Keratinocyte (primary cell): ENCODE measurements around the gene TENT4A. TPM values are rescaled to one million over a fixed set of nuclear protein-coding genes. Genes with fewer than 3 reads are reported as not detected.
"Not testable (repeated sequence)": the region's sequence is repeated elsewhere in the genome, so short reads cannot be mapped to it uniquely, and the experiment has no call there.

Experiments
- DNase-seq: peaks from one replicate; pipeline ENCODE4 v3.0.0-alpha.2; 2011; ENCODE audit warnings: low read depth, missing footprints, low spot score
- FAIRE-seq: peaks from 2 replicates; lab custom pipeline; 2011; peaks lifted over from hg19 to GRCh38; lab: Jason Lieb, UNC
- H2AFZ ChIP-seq: 2 replicates; pipeline ENCODE4 v1.6.0; 2012; ENCODE audit warnings: low read length, control low read depth, inconsistent platforms; ENCODE audit not compliant: control insufficient read depth
- H3K27ac ChIP-seq: 2 replicates; pipeline ENCODE4 v1.5.1; 2011; ENCODE audit warnings: low read length; ENCODE audit not compliant: control insufficient read depth, insufficient read depth
- H3K27me3 ChIP-seq: 3 replicates; pipeline ENCODE4 v1.6.0; 2011; ENCODE audit warnings: low read length; ENCODE audit not compliant: control insufficient read depth, insufficient read depth; ENCODE audit errors: extremely low read depth
- H3K36me3 ChIP-seq, 2 experiments: 2 replicates in 1 of 2; 3 replicates in 1 of 2; pipeline ENCODE4 v1.5.1; 2011; ENCODE audit warnings: low read length in 2 of 2, mild to moderate bottlenecking in 1 of 2; ENCODE audit not compliant: control insufficient read depth in 2 of 2, insufficient read depth in 2 of 2; ENCODE audit errors: extremely low read depth in 1 of 2
- H3K4me1 ChIP-seq: 3 replicates; pipeline ENCODE4 v1.5.1; 2011; ENCODE audit warnings: low read length; ENCODE audit not compliant: control insufficient read depth, insufficient read depth; ENCODE audit errors: extremely low read depth
- H3K4me2 ChIP-seq: 3 replicates; pipeline ENCODE4 v1.6.0; 2011; ENCODE audit warnings: low read depth, low read length; ENCODE audit not compliant: control insufficient read depth, insufficient read depth; ENCODE audit errors: extremely low read depth
- H3K4me3 ChIP-seq, 3 experiments: fragments of 200-600 bp in 1 of 3; sonication (generic) in 1 of 3; 2 replicates in 2 of 3; 3 replicates in 1 of 3; pipeline ENCODE4 v1.5.1; 2011 to 2016; ENCODE audit warnings: low read length in 3 of 3, mild to moderate bottlenecking in 3 of 3, control low read depth in 2 of 3, inconsistent platforms in 1 of 3, low read depth in 1 of 3, mixed read lengths in 1 of 3, mixed run types in 1 of 3, moderate library complexity in 1 of 3; ENCODE audit not compliant: control insufficient read depth in 2 of 3, insufficient read depth in 2 of 3; ENCODE audit errors: extremely low read depth in 1 of 3
- H3K79me2 ChIP-seq: 2 replicates; pipeline ENCODE4 v1.6.0; 2012; ENCODE audit warnings: low read length; ENCODE audit not compliant: control insufficient read depth, insufficient read depth
- H3K9ac ChIP-seq: 3 replicates; pipeline ENCODE4 v1.6.0; 2011; ENCODE audit warnings: low read length; ENCODE audit not compliant: control insufficient read depth, insufficient read depth; ENCODE audit errors: extremely low read depth
- H3K9me1 ChIP-seq: 3 replicates; pipeline ENCODE4 v1.6.0; 2011; ENCODE audit warnings: low read length; ENCODE audit not compliant: control insufficient read depth, insufficient read depth; ENCODE audit errors: extremely low read depth
- H3K9me3 ChIP-seq: 2 replicates; pipeline ENCODE4 v1.5.1; 2012; ENCODE audit warnings: low read depth, low read length; ENCODE audit not compliant: control insufficient read depth
- H4K20me1 ChIP-seq: 3 replicates; pipeline ENCODE4 v1.6.0; 2011; ENCODE audit warnings: low read length; ENCODE audit not compliant: control insufficient read depth, insufficient read depth; ENCODE audit errors: extremely low read depth
- EZH2 ChIP-seq: IDR thresholded peaks from one replicate; pipeline ENCODE4 v1.6.1; 2012; ENCODE audit warnings: inconsistent platforms, mild to moderate bottlenecking, low read length, moderate library complexity
- dilution Hi-C: fragments of 300-500 bp; cut with MboI; formaldehyde crosslinking; loops from one replicate; pipeline ENCODE4 v1.7.0; 2020; ENCODE audit warnings: low sequenced_read_pairs; ENCODE audit not compliant: extremely low pct_ligation_motif_present
- polyA plus RNA-seq, 5 experiments: library from polyadenylated mRNA; depleted of rRNA in 3 of 5; stranded (reverse) in 3 of 5; stranded (forward) in 1 of 5; unstranded in 1 of 5; fragments of >200 nt; gene quantifications; 1 replicate in 1 of 5; 2 replicates in 3 of 5; 3 replicates in 1 of 5; pipeline versions ENCODE4 v1.2.1 to v1.2.3, GENCODE V29; 2011 to 2012; ENCODE audit warnings: missing spikeins in 2 of 5, low read depth in 1 of 5, low replicate concordance in 1 of 5
- TF ChIP-seq, protein P1 (sequence below), 3 experiments: IDR thresholded peaks in 1 of 3; conservative IDR thresholded peaks in 1 of 3; optimal IDR thresholded peaks in 1 of 3; 2 replicates in 2 of 3; 3 replicates in 1 of 3; pipeline versions ENCODE3 to v1.5.1; 2011; ENCODE audit warnings: low read length in 3 of 3, mild to moderate bottlenecking in 3 of 3, moderate library complexity in 2 of 3, control low read depth in 1 of 3, inconsistent platforms in 1 of 3; ENCODE audit not compliant: insufficient read depth in 2 of 3; ENCODE audit errors: extremely low read depth in 1 of 3

TENT4A gene
- polyA plus RNA-seq, 1 donor (not counting 4 experiments of a cell fraction or from before 2014, with no cell fraction given) = 5.9 TPM

DNA sequence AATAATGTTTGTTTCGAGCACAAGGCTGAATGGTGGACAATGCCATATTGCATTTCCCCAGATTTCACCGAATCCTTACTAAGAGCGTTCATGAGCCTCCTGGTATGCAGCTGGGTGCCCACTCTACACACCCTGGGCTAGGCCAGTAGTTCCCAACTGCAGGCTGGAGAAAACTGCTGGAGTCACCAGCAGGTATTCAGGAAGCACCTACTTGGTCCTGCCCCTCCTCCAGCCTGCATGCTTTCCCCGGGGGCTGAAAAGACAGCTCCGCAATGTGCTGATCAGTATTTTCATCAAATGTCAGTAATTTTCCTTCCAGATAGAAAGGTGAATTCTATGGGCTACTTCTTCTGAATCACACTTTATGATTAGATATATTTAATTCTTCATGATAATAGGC, 45.6 kb upstream of the TENT4A start:
- dilution Hi-C loops = no loop called here
- no peaks in the 10 kb centered on the region for H3K27me3 ChIP-seq
- no peak for TF ChIP-seq EZH2
- TF ChIP-seq, protein P1, sequence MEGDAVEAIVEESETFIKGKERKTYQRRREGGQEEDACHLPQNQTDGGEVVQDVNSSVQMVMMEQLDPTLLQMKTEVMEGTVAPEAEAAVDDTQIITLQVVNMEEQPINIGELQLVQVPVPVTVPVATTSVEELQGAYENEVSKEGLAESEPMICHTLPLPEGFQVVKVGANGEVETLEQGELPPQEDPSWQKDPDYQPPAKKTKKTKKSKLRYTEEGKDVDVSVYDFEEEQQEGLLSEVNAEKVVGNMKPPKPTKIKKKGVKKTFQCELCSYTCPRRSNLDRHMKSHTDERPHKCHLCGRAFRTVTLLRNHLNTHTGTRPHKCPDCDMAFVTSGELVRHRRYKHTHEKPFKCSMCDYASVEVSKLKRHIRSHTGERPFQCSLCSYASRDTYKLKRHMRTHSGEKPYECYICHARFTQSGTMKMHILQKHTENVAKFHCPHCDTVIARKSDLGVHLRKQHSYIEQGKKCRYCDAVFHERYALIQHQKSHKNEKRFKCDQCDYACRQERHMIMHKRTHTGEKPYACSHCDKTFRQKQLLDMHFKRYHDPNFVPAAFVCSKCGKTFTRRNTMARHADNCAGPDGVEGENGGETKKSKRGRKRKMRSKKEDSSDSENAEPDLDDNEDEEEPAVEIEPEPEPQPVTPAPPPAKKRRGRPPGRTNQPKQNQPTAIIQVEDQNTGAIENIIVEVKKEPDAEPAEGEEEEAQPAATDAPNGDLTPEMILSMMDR (optimal IDR thresholded peaks at IDR 0.05 in 1 of 3, IDR thresholded peaks at IDR 0.05 in 1 of 3, conservative IDR thresholded peaks at IDR 0.05 in 1 of 3; ENCODE audit: extremely low read depth in 1 of 3, insufficient read depth in 2 of 3, low read length in 3 of 3) = no peak
- FAIRE-seq = no peak
- no peaks in the 10 kb centered on the region for H3K79me2 ChIP-seq
- no peaks in the 10 kb centered on the region for H3K9me3 ChIP-seq
- no peaks in the 10 kb centered on the region for H4K20me1 ChIP-seq
- no peak overlapping the region for H3K9ac ChIP-seq
- peaks cover 7 to 18% of the 10 kb centered on the region in 2 experiments for H3K36me3 ChIP-seq
- no peak overlapping the region for H2AFZ ChIP-seq
- H3K9me1 ChIP-seq = no peaks in the 10 kb centered on the region
- DNase-seq = no peak
- H3K4me1 ChIP-seq = no peaks in the 10 kb centered on the region
- no peak overlapping the region for H3K27ac ChIP-seq
- no peak overlapping the region for H3K4me3 ChIP-seq
- H3K4me2 ChIP-seq = no peak overlapping the region

DNA sequence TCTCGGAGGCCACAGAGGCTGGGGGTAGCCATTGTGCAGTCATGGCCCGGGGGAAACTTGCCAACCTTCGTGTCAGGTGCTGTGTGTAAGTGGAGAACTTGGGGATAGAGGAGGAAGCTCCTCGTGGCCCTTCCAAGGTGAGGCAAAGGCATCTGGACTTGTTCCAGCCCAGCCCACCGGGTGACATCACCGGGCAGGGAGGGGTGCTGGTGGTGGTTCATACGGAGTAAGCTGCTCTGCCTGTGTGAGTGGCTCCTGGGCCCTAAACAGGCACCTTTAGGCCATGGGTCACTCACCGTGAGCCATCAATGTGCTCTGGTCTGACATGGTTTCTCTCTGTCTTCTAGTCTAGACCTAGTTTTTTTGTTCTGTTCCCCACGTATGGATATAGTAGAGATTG, 44.5 kb upstream of the TENT4A start:
- DNase-seq, H3K27ac ChIP-seq, H3K4me2 ChIP-seq, H3K4me3 ChIP-seq, H3K9me1 ChIP-seq, H3K4me1 ChIP-seq, H3K9me3 ChIP-seq, H2AFZ ChIP-seq, H3K79me2 ChIP-seq, dilution Hi-C loops, H4K20me1 ChIP-seq, FAIRE-seq, H3K27me3 ChIP-seq, H3K9ac ChIP-seq: not testable (repeated sequence)
- H3K36me3 ChIP-seq = peaks cover 7 to 17% of the 10 kb centered on the region in 2 experiments

DNA sequence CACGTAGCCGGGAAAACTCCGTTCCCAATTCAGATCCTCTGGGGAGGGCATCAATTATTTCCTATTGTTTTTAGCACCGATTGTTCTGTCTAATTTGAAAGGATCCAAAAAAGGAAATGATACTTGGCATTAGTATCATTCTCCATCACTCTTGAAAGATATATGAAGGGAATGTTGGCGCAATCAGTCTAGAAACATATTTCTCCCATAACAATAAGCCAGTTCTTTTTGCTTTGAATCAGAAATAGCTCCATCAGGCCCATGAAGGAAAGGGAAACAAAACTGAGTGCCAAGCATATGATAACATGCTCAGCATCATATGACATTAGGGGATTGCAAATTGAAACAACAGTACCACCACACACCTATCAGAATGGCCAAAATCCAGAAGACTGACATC, 40.2 kb upstream of the TENT4A start:
- Histone ChIP-seq H3K27ac (no peak overlapping the region), H3K79me2 (no peaks in the 10 kb centered on the region), H3K4me2 (no peak overlapping the region), H3K4me3 (no peak overlapping the region), H3K9ac (no peak overlapping the region), H3K4me1 (peaks cover 12% of the 10 kb centered on the region), H3K27me3 (no peaks in the 10 kb centered on the region), H3K9me1 (no peaks in the 10 kb centered on the region), H2AFZ (no peak overlapping the region), H4K20me1 (no peaks in the 10 kb centered on the region), H3K36me3 (peaks cover 4 to 11% of the 10 kb centered on the region in 2 experiments), H3K9me3 (no peaks in the 10 kb centered on the region)
- DNase-seq (no peak), FAIRE-seq (no peak)
- TF ChIP-seq EZH2 = no peak
- dilution Hi-C loops = no loop called here
